ENCODE measurements around the gene NUP58. TPM values are rescaled to one million over a fixed set of nuclear protein-coding genes. Genes with fewer than 3 reads are reported as not detected.

Gene NUP58
- total and polyA plus RNA-seq, 2 experiments from 2014 or later = 27.6 to 91.8 TPM

DNA sequence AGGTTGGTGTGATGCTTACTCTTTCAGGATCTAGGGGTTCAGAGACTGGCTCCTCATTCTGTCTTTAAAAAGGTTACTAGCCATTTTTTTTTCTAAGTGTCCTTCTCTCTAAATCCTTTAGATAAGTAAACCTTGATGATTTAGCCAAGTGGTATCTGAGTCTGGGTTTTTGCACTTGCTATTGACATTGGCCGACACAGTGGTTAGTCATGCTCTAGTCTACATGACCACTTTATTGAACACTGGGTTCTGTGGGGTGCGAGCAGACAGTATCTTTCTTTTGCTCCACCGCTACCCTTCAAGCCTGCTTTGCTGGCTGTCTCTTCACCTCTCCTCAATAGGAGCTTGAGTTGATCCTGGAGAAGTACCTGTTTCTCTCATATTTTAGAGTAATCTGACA, 6.2 kb upstream of the NUP58 start:
- no peak overlapping the region for H3K4me3 ChIP-seq
- no peaks in the 10 kb centered on the region for H3F3A ChIP-seq (replicated peaks; ENCODE audit: low read depth)
- ATAC-seq (no peak), DNase-seq (ENCODE audit: low spot score) (no peak)
- no peak overlapping the region for H2AFZ ChIP-seq
- no peaks in the 10 kb centered on the region for H3K4me1 ChIP-seq (ENCODE audit: insufficient read depth)
- H3K4me1 Mint-ChIP-seq = peaks cover 5% of the 10 kb centered on the region
- no peaks in the 10 kb centered on the region for H3K36me3 Mint-ChIP-seq (ENCODE audit: low read depth)
- TF ChIP-seq NANOG (IDR thresholded peaks at IDR 0.05; ENCODE audit: borderline replicate concordance) (no peak), EZH2phosphoT487 (IDR thresholded peaks at IDR 0.05; ENCODE audit: unreplicated experiment) (no peak), EZH2 (IDR thresholded peaks at IDR 0.05; ENCODE audit: low read depth, unreplicated experiment) (no peak), ZNF331 (CRISPR knock-in tag; IDR thresholded peaks at IDR 0.05; ENCODE audit: low read depth) (no peak), CREB1 (CRISPR knock-in tag; IDR thresholded peaks at IDR 0.05; ENCODE audit: low read depth) (no peak), POLR2AphosphoS5 (IDR thresholded peaks at IDR 0.05; ENCODE audit: low read depth) (no peak), STAT1 (IDR thresholded peaks at IDR 0.05; ENCODE audit: unreplicated experiment) (no peak), JUNB (IDR thresholded peaks at IDR 0.05; ENCODE audit: unreplicated experiment) (no peak), ZNF114 (CRISPR knock-in tag; IDR thresholded peaks at IDR 0.05) (no peak)
- TF ChIP-seq, protein P1, sequence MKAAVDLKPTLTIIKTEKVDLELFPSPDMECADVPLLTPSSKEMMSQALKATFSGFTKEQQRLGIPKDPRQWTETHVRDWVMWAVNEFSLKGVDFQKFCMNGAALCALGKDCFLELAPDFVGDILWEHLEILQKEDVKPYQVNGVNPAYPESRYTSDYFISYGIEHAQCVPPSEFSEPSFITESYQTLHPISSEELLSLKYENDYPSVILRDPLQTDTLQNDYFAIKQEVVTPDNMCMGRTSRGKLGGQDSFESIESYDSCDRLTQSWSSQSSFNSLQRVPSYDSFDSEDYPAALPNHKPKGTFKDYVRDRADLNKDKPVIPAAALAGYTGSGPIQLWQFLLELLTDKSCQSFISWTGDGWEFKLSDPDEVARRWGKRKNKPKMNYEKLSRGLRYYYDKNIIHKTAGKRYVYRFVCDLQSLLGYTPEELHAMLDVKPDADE (IDR thresholded peaks at IDR 0.05) = no peak
- TF ChIP-seq, protein P2, sequence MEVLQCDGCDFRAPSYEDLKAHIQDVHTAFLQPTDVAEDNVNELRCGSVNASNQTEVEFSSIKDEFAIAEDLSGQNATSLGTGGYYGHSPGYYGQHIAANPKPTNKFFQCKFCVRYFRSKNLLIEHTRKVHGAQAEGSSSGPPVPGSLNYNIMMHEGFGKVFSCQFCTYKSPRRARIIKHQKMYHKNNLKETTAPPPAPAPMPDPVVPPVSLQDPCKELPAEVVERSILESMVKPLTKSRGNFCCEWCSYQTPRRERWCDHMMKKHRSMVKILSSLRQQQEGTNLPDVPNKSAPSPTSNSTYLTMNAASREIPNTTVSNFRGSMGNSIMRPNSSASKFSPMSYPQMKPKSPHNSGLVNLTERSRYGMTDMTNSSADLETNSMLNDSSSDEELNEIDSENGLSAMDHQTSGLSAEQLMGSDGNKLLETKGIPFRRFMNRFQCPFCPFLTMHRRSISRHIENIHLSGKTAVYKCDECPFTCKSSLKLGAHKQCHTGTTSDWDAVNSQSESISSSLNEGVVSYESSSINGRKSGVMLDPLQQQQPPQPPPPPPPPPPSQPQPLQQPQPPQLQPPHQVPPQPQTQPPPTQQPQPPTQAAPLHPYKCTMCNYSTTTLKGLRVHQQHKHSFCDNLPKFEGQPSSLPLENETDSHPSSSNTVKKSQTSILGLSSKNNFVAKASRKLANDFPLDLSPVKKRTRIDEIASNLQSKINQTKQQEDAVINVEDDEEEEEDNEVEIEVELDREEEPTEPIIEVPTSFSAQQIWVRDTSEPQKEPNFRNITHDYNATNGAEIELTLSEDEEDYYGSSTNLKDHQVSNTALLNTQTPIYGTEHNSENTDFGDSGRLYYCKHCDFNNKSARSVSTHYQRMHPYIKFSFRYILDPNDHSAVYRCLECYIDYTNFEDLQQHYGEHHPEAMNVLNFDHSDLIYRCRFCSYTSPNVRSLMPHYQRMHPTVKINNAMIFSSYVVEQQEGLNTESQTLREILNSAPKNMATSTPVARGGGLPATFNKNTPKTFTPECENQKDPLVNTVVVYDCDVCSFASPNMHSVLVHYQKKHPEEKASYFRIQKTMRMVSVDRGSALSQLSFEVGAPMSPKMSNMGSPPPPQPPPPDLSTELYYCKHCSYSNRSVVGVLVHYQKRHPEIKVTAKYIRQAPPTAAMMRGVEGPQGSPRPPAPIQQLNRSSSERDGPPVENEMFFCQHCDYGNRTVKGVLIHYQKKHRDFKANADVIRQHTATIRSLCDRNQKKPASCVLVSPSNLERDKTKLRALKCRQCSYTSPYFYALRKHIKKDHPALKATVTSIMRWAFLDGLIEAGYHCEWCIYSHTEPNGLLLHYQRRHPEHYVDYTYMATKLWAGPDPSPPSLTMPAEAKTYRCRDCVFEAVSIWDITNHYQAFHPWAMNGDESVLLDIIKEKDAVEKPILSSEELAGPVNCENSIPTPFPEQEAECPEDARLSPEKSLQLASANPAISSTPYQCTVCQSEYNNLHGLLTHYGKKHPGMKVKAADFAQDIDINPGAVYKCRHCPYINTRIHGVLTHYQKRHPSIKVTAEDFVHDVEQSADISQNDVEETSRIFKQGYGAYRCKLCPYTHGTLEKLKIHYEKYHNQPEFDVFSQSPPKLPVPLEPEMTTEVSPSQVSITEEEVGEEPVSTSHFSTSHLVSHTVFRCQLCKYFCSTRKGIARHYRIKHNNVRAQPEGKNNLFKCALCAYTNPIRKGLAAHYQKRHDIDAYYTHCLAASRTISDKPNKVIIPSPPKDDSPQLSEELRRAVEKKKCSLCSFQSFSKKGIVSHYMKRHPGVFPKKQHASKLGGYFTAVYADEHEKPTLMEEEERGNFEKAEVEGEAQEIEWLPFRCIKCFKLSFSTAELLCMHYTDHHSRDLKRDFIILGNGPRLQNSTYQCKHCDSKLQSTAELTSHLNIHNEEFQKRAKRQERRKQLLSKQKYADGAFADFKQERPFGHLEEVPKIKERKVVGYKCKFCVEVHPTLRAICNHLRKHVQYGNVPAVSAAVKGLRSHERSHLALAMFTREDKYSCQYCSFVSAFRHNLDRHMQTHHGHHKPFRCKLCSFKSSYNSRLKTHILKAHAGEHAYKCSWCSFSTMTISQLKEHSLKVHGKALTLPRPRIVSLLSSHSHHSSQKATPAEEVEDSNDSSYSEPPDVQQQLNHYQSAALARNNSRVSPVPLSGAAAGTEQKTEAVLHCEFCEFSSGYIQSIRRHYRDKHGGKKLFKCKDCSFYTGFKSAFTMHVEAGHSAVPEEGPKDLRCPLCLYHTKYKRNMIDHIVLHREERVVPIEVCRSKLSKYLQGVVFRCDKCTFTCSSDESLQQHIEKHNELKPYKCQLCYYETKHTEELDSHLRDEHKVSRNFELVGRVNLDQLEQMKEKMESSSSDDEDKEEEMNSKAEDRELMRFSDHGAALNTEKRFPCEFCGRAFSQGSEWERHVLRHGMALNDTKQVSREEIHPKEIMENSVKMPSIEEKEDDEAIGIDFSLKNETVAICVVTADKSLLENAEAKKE (CRISPR knock-in tag; IDR thresholded peaks at IDR 0.05) = no peak
- TF ChIP-seq, protein P3, sequence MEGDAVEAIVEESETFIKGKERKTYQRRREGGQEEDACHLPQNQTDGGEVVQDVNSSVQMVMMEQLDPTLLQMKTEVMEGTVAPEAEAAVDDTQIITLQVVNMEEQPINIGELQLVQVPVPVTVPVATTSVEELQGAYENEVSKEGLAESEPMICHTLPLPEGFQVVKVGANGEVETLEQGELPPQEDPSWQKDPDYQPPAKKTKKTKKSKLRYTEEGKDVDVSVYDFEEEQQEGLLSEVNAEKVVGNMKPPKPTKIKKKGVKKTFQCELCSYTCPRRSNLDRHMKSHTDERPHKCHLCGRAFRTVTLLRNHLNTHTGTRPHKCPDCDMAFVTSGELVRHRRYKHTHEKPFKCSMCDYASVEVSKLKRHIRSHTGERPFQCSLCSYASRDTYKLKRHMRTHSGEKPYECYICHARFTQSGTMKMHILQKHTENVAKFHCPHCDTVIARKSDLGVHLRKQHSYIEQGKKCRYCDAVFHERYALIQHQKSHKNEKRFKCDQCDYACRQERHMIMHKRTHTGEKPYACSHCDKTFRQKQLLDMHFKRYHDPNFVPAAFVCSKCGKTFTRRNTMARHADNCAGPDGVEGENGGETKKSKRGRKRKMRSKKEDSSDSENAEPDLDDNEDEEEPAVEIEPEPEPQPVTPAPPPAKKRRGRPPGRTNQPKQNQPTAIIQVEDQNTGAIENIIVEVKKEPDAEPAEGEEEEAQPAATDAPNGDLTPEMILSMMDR (conservative IDR thresholded peaks at IDR 0.05; ENCODE audit: low read depth in 2 of 2) = no peak
- TF ChIP-seq, protein P4, sequence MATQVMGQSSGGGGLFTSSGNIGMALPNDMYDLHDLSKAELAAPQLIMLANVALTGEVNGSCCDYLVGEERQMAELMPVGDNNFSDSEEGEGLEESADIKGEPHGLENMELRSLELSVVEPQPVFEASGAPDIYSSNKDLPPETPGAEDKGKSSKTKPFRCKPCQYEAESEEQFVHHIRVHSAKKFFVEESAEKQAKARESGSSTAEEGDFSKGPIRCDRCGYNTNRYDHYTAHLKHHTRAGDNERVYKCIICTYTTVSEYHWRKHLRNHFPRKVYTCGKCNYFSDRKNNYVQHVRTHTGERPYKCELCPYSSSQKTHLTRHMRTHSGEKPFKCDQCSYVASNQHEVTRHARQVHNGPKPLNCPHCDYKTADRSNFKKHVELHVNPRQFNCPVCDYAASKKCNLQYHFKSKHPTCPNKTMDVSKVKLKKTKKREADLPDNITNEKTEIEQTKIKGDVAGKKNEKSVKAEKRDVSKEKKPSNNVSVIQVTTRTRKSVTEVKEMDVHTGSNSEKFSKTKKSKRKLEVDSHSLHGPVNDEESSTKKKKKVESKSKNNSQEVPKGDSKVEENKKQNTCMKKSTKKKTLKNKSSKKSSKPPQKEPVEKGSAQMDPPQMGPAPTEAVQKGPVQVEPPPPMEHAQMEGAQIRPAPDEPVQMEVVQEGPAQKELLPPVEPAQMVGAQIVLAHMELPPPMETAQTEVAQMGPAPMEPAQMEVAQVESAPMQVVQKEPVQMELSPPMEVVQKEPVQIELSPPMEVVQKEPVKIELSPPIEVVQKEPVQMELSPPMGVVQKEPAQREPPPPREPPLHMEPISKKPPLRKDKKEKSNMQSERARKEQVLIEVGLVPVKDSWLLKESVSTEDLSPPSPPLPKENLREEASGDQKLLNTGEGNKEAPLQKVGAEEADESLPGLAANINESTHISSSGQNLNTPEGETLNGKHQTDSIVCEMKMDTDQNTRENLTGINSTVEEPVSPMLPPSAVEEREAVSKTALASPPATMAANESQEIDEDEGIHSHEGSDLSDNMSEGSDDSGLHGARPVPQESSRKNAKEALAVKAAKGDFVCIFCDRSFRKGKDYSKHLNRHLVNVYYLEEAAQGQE (IDR thresholded peaks at IDR 0.05; ENCODE audit: unreplicated experiment) = no peak
- no peaks in the 10 kb centered on the region for H3K9me2 ChIP-seq (ENCODE audit: insufficient read depth)
- no peak overlapping the region for H3K27ac Mint-ChIP-seq
- H3K27ac ChIP-seq (ENCODE audit: low read depth) = no peak overlapping the region
- no peaks in the 10 kb centered on the region for H3K36me3 ChIP-seq (ENCODE audit: insufficient read depth)
- H4K20me1 ChIP-seq (replicated peaks; ENCODE audit: insufficient read depth) = no peaks in the 10 kb centered on the region
- no peak overlapping the region for H3K4me2 ChIP-seq
- H3K79me2 ChIP-seq (replicated peaks; ENCODE audit: insufficient read depth) = no peaks in the 10 kb centered on the region
- H3K4me3 Mint-ChIP-seq = no peak overlapping the region
- H3K27me3 Mint-ChIP-seq (ENCODE audit: insufficient read depth, low read depth, poor library complexity) = no peaks in the 10 kb centered on the region
- peaks cover 7% of the 10 kb centered on the region; the same call in 1 of the 2 replicates for H3K27me3 ChIP-seq (ENCODE audit: insufficient read depth)
- peaks cover under 1% of the 10 kb centered on the region; the same call in 1 of the 3 replicates for H3K9me3 Mint-ChIP-seq

Measured in GM23338 (cell line).